Progenitor cell of endocrine pancreas (in vitro differentiated cells): ENCODE results near the gene MAK. TPM values are rescaled to one million over a fixed set of nuclear protein-coding genes. Genes with fewer than 3 reads are reported as not detected.
"Not testable (repeated sequence)": the region's sequence is repeated elsewhere in the genome, so short reads cannot be mapped to it uniquely, and the experiment has no call there.

Source experiments
- DNase-seq: peaks from one replicate; pipeline ENCODE4 v3.0.0; 2021; ENCODE audit warnings: low spot score; ENCODE audit not compliant: unreplicated experiment
- H3K27ac Mint-ChIP-seq: 2 replicates; pipeline ENCODE4 v1.8.0; 2021; ENCODE audit warnings: mild to moderate bottlenecking, moderate library complexity, mixed read lengths
- H3K27me3 Mint-ChIP-seq: 2 replicates; pipeline ENCODE4 v1.8.0; 2021; ENCODE audit warnings: mixed read lengths
- H3K36me3 Mint-ChIP-seq: 2 replicates; pipeline ENCODE4 v1.8.0; 2022; ENCODE audit warnings: mixed read lengths; ENCODE audit not compliant: insufficient read depth
- H3K4me1 Mint-ChIP-seq: 2 replicates; pipeline ENCODE4 v1.8.0; 2021; ENCODE audit warnings: low read depth, mixed read lengths
- H3K4me3 Mint-ChIP-seq: 2 replicates; pipeline ENCODE4 v1.8.0; 2021; ENCODE audit warnings: low read depth, mild to moderate bottlenecking, moderate library complexity, mixed read lengths
- H3K9me3 Mint-ChIP-seq: 2 replicates; pipeline ENCODE4 v1.8.0; 2021; ENCODE audit warnings: low read depth, mixed read lengths
- total RNA-seq: library from RNA; stranded (reverse); gene quantifications from 2 replicates; pipeline ENCODE4 v1.2.1, GENCODE V29; 2021
- TF ChIP-seq, protein P1 (sequence below): fragments of 200-600 bp; sonication (generic); IDR thresholded peaks from one replicate; pipeline ENCODE4 v1.5.0; 2021; ENCODE audit warnings: antibody characterized with exemption, mild to moderate bottlenecking; ENCODE audit not compliant: unreplicated experiment

MAK gene
- total RNA-seq, 1 donor from 2014 or later = 1.3 TPM

DNA sequence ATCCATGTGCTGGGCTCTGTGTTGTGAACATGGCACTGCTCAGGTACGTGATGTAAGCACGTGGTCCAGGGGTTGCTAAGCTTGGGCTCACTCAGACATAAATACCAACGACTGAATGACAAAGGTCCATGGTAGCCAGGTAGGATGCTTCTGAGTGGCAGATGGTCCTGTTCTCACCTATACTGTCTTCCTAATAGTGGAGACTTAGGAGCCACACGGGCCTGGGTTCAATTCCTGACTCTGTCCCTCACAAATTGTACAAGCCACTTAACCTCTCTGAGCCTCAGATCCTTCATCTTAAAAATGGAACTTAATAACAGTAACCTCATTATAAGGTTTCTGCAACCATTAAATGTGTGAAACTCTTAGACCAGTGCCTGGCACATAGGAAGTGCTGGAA is 36.7 kb upstream of the MAK start:
- peaks cover 37% of the 10 kb centered on the region for H3K27me3 Mint-ChIP-seq
- TF ChIP-seq, protein P1, sequence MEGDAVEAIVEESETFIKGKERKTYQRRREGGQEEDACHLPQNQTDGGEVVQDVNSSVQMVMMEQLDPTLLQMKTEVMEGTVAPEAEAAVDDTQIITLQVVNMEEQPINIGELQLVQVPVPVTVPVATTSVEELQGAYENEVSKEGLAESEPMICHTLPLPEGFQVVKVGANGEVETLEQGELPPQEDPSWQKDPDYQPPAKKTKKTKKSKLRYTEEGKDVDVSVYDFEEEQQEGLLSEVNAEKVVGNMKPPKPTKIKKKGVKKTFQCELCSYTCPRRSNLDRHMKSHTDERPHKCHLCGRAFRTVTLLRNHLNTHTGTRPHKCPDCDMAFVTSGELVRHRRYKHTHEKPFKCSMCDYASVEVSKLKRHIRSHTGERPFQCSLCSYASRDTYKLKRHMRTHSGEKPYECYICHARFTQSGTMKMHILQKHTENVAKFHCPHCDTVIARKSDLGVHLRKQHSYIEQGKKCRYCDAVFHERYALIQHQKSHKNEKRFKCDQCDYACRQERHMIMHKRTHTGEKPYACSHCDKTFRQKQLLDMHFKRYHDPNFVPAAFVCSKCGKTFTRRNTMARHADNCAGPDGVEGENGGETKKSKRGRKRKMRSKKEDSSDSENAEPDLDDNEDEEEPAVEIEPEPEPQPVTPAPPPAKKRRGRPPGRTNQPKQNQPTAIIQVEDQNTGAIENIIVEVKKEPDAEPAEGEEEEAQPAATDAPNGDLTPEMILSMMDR = no peak
- H3K9me3 Mint-ChIP-seq = no peaks in the 10 kb centered on the region
- H3K4me1 Mint-ChIP-seq = no peaks in the 10 kb centered on the region
- H3K4me3 Mint-ChIP-seq = no peak overlapping the region
- DNase-seq = no peak
- no peak overlapping the region for H3K27ac Mint-ChIP-seq
- no peaks in the 10 kb centered on the region for H3K36me3 Mint-ChIP-seq

DNA sequence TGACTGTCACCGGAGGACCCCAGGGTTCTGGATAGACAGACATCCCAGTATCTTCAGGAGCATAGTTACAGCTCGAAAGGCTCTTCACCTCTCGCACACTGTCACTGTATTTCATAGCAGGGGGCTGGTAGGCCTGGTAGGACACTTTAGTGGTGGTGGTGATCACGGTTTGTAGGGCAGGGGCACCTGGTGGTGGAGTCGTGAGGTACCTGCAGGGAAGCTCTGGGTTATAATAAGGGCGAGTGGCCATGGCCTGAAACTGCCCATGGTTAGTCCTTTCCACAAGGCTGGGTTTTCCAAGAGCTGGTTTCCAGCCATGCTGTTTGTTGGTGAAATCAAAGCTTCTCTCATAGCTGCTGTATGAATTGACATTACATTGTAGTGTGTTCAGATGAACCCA is 35.9 kb upstream of the MAK start:
- H3K4me1 Mint-ChIP-seq = no peaks in the 10 kb centered on the region
- TF ChIP-seq, protein P1 = no peak
- no peaks in the 10 kb centered on the region for H3K9me3 Mint-ChIP-seq
- no peak for DNase-seq
- no peak overlapping the region for H3K27ac Mint-ChIP-seq
- peaks cover 29% of the 10 kb centered on the region for H3K27me3 Mint-ChIP-seq
- no peaks in the 10 kb centered on the region for H3K36me3 Mint-ChIP-seq
- no peak overlapping the region for H3K4me3 Mint-ChIP-seq

DNA sequence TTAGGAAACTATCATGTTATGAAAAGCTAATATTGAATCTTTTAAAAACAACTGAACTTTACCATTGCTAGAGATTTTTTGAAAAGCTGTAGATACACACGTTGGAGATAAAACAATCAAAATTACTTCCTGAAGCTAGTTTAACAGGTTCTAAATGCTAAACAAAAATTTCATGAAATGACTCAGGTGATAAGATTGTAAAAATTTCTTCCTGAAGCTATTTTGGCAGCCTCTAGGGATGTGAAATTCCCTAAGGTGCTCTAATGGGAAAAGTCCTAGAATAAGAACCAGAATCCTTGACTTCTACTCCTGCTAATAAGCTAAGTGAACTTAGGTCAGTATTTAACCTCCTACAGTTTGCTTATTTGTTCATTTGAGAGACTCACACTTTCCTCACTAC is 35.0 kb upstream of the MAK start:
- Mint-ChIP-seq H3K4me3 (no peak overlapping the region), H3K27ac (no peak overlapping the region), H3K9me3 (no peaks in the 10 kb centered on the region), H3K4me1 (no peaks in the 10 kb centered on the region), H3K36me3 (no peaks in the 10 kb centered on the region), H3K27me3 (peaks cover 25% of the 10 kb centered on the region)
- DNase-seq = no peak
- TF ChIP-seq, protein P1 = no peak

DNA sequence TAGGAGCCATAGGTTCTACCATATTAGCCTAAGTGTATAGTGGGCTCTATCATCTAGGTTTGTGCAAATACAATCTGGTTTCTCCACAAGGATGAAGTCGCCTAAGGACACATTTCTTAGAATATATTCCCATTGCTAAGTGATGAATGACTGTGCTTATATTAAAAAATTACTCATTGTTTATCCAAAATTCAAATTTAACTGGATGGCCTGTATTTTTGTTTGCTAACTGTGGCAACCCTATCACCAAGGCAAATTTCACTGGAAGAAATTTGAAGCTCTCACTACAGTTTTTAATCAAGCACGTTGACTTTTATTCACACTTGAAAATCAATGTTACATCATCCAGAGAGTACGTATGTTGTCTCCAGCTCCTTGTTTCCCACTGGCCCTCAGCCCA is 29.6 kb upstream of the MAK start:
- Mint-ChIP-seq H3K36me3 (no peaks in the 10 kb centered on the region), H3K27me3 (no peaks in the 10 kb centered on the region), H3K4me1 (no peaks in the 10 kb centered on the region), H3K9me3 (no peaks in the 10 kb centered on the region), H3K4me3 (no peak overlapping the region), H3K27ac (no peak overlapping the region)
- TF ChIP-seq, protein P1 = no peak
- DNase-seq = no peak

DNA sequence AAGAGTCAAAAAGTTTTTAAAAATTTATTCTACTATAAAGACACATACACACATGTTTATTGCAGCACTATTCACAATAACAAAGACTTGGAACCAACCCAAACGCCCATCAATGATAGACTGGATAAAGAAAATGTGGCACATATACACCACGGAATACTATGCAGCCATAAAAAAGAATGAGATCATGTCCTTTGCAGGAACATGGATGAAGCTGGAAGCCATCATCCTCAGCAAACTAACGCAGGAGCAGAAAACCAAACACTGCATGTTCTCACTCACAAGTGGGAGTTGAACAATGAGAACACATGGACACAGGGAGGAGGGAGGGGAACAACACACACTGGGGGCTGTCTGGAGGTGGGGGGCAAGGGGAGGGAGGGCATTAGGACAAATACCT is 28.4 kb upstream of the MAK start:
- not testable (repeated sequence) for H3K9me3 Mint-ChIP-seq, H3K4me1 Mint-ChIP-seq, H3K27ac Mint-ChIP-seq, H3K4me3 Mint-ChIP-seq, H3K36me3 Mint-ChIP-seq, H3K27me3 Mint-ChIP-seq, DNase-seq

DNA sequence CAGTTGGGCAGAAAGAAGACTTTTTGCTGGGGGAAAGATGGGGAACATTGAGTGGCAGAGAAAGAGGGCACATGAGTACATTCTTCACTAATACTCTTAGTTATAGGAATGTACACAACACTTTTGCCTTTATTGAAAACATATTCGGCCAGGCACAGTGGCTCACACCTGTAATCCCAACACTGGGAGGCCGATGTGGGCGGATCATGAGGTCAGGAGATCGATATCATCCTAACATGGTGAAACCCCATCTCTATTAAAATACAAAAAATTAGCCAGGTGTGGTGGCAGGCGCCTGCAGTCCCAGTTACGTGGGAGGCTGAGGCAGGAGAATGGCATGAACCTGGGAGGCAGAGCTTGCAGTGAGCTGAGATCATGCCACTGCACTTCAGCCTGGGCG is 24.7 kb upstream of the MAK start:
- H3K9me3 Mint-ChIP-seq, DNase-seq, H3K4me1 Mint-ChIP-seq, H3K4me3 Mint-ChIP-seq, H3K27me3 Mint-ChIP-seq, H3K27ac Mint-ChIP-seq, H3K36me3 Mint-ChIP-seq: not testable (repeated sequence)
